ENCODE data around the gene ARFGAP3. TPM values are rescaled to one million over a fixed set of nuclear protein-coding genes. Genes with fewer than 3 reads are reported as not detected.
A peak's percentile ranks its signal among the peaks of the same experiment; 100 is the strongest.

ARFGAP3 gene
- total and polyA plus RNA-seq, 10 donors: 15.0 to 46.8 (median 40.4) TPM

- WGBS, 5 donors: 85 to 98% (median 92%) methylated on average over 7 to 8 of the region's 8 CpGs
- DNase-seq: no peak
- no peak for TF ChIP-seq POLR2A (IDR thresholded peaks at IDR 0.05)
- TF ChIP-seq CTCF (IDR thresholded peaks at IDR 0.05 in 8 of 11, conservative IDR thresholded peaks at IDR 0.05 in 3 of 11): no peak
- Histone ChIP-seq H3K27ac (no peak overlapping the region), H3K4me1 (peaks cover 0 to 66% (median 35%) of the 10 kb centered on the region in 6 donors), H3K36me3 (peaks cover 0 to 98% (median 26%) of the 10 kb centered on the region in 6 donors), H3K9me3 (no peaks in the 10 kb centered on the region), H3K4me3 (no peak overlapping the region), H3K27me3 (replicated peaks in 1 of 7) (no peaks in the 10 kb centered on the region)
- intact Hi-C loops (cut with DNase I; ENCODE audit: low total_unique reads): no loop called here
These were observed 57.3 kb downstream of the ARFGAP3 start for GRCh38 chr22:42799461-42800405.

GRCh38 chr22:42799061-42799460 lies 58.0 kb downstream of the ARFGAP3 start:
- DNase-seq: no peak
- intact Hi-C loops (cut with DNase I; ENCODE audit: low total_unique reads): no loop called here
- Histone ChIP-seq H3K4me1 (peaks cover 0 to 65% (median 34%) of the 10 kb centered on the region in 6 donors), H3K36me3 (peaks cover 0 to 98% (median 24%) of the 10 kb centered on the region in 6 donors), H3K27ac (no peak overlapping the region), H3K9me3 (no peaks in the 10 kb centered on the region), H3K27me3 (replicated peaks in 1 of 7) (no peaks in the 10 kb centered on the region), H3K4me3 (no peak overlapping the region)
- no peak for TF ChIP-seq CTCF (IDR thresholded peaks at IDR 0.05 in 8 of 11, conservative IDR thresholded peaks at IDR 0.05 in 3 of 11)
- peak in 1 of 3 donors; percentile 21 for TF ChIP-seq POLR2AphosphoS5 (IDR thresholded peaks at IDR 0.05)
- TF ChIP-seq POLR2A (IDR thresholded peaks at IDR 0.05): no peak
- 93 to 97% (median 96%) methylated on average over 10 of the region's 10 CpGs for WGBS, 5 donors

GRCh38 chr22:42797011-42797410 lies 60.1 kb downstream of the ARFGAP3 start:
- Histone ChIP-seq H3K4me3 (no peak overlapping the region), H3K36me3 (peaks cover 0 to 93% (median 19%) of the 10 kb centered on the region in 6 donors), H3K9me3 (no peaks in the 10 kb centered on the region), H3K27ac (peak overlapping the region in 7 of 8 donors; percentile 32 to 51 (median 44)), H3K4me1 (peaks cover 0 to 71% (median 28%) of the 10 kb centered on the region in 6 donors), H3K27me3 (replicated peaks in 1 of 7) (no peaks in the 10 kb centered on the region)
- WGBS, 5 donors: 26 to 38% (median 27%) methylated on average over 5 of the region's 5 CpGs
- intact Hi-C loops (cut with DNase I; ENCODE audit: low total_unique reads): no loop called here
- no peak for TF ChIP-seq CTCF (IDR thresholded peaks at IDR 0.05 in 8 of 11, conservative IDR thresholded peaks at IDR 0.05 in 3 of 11)
- TF ChIP-seq POLR2AphosphoS5 (IDR thresholded peaks at IDR 0.05): no peak
- TF ChIP-seq POLR2A (IDR thresholded peaks at IDR 0.05): no peak
- no peak for DNase-seq

GRCh38 chr22:42796081-42796480 lies 61.0 kb downstream of the ARFGAP3 start:
- Histone ChIP-seq H3K9me3 (no peaks in the 10 kb centered on the region), H3K27me3 (replicated peaks in 1 of 7) (no peaks in the 10 kb centered on the region), H3K4me3 (no peak overlapping the region), H3K4me1 (peaks cover 0 to 71% (median 25%) of the 10 kb centered on the region in 6 donors), H3K27ac (peak overlapping the region in 1 of 8 donors; percentile 51), H3K36me3 (peaks cover 0 to 84% (median 19%) of the 10 kb centered on the region in 6 donors)
- TF ChIP-seq CTCF (IDR thresholded peaks at IDR 0.05 in 8 of 11, conservative IDR thresholded peaks at IDR 0.05 in 3 of 11) (no peak), POLR2A (IDR thresholded peaks at IDR 0.05) (no peak), POLR2AphosphoS5 (IDR thresholded peaks at IDR 0.05) (no peak)
- intact Hi-C loops (cut with DNase I; ENCODE audit: low total_unique reads): no loop called here
- WGBS, 5 donors: 75 to 85% (median 81%) methylated on average over 12 of the region's 12 CpGs
- DNase-seq: no peak
